Activated T-cell treated with anti-CD3 and anti-CD28 coated beads, Interleukin-2, amount 50 U/mL, for 72 hours (primary cell): ENCODE data around the gene CENPA. TPM values are rescaled to one million over a fixed set of nuclear protein-coding genes. Genes with fewer than 3 reads are reported as not detected.
"Not testable (repeated sequence)": the region's sequence is repeated elsewhere in the genome, so short reads cannot be mapped to it uniquely, and the experiment has no call there.

Experiments used
- ATAC-seq, 2 donors: fragments of 150-1000 bp; cut with Tn5 transposase; replicated peaks in 1 of 2; 2 replicates each; pipeline ENCODE4 v1.10.0; 2021; ENCODE audit warnings: moderate library complexity in 2 of 2, mild to moderate bottlenecking in 1 of 2
- DNase-seq, 2 donors: peaks; one replicate each; pipeline ENCODE4 v3.0.0; 2021 to 2022; ENCODE audit warnings: mixed read lengths in 1 of 2
- H3K27ac Mint-ChIP-seq: one replicate; pipeline ENCODE4 v1.8.0; 2022; ENCODE audit warnings: mild to moderate bottlenecking, moderate library complexity, mixed read lengths
- H3K27me3 Mint-ChIP-seq: one replicate; pipeline ENCODE4 v1.8.0; 2022; ENCODE audit warnings: low read depth, mixed read lengths
- H3K36me3 Mint-ChIP-seq, 2 donors: one replicate each; pipeline ENCODE4 v1.8.0; 2022; ENCODE audit warnings: mixed read lengths in 2 of 2, mild to moderate bottlenecking in 1 of 2; ENCODE audit not compliant: insufficient read depth in 2 of 2
- H3K4me1 Mint-ChIP-seq: one replicate; pipeline ENCODE4 v1.8.0; 2022; ENCODE audit warnings: low read depth, mixed read lengths
- H3K4me3 Mint-ChIP-seq, 2 donors: one replicate each; pipeline ENCODE4 v1.8.0; 2022; ENCODE audit warnings: mild to moderate bottlenecking in 2 of 2, mixed read lengths in 2 of 2, moderate library complexity in 2 of 2
- H3K9me3 Mint-ChIP-seq, 2 donors: one replicate each; pipeline ENCODE4 v1.8.0; 2022; ENCODE audit warnings: mixed read lengths in 2 of 2
- total RNA-seq, 2 donors: library from RNA; stranded (reverse); gene quantifications; one replicate each; pipeline ENCODE4 v1.2.3, GENCODE V29; 2022

Gene CENPA
- 10 to 100 TPM; 40.9 to 43.2 TPM for total RNA-seq

DNA sequence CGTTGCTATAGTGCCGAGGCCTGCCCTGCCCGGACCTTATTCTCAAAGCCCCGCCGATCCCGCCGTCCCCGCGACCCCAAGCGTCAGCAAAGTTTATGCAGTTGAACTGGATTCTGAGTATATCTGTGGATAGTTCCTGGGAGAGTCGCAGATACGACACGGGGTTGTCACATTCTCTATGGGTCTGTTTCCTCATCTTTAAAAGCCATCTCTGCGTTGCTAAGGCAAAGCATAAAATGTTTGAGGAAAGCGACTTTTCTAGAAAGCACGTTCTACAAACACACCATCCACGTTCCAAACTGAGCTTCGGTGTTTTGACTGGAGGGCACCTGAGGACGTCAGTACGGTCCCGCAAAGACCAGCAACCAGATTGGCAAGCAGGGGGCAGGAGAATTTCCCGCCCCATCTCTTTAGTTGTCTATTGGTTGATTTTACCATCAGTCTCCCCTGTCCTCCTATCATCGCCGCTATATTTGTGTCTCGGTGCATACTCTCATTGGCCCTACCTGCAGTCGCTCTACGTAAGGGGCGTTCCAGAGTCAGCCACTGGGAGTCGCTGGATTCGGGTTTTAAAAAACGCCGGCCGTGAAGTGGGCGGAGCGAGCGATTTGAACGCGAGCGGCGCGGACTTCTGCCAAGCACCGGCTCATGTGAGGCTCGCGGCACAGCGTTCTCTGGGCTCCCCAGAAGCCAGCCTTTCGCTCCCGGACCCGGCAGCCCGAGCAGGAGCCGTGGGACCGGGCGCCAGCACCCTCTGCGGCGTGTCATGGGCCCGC, at the start of gene CENPA:
TSS of gene CENPA (plus strand) at position 626 of the 776 bp plus-strand sequence. CDS start at position 767, 141 bp downstream.
- H3K9me3 Mint-ChIP-seq = peaks cover 0 to under 1% of the 10 kb centered on the region in 2 donors
- H3K4me1 Mint-ChIP-seq = peaks cover 27% of the 10 kb centered on the region

DNA sequence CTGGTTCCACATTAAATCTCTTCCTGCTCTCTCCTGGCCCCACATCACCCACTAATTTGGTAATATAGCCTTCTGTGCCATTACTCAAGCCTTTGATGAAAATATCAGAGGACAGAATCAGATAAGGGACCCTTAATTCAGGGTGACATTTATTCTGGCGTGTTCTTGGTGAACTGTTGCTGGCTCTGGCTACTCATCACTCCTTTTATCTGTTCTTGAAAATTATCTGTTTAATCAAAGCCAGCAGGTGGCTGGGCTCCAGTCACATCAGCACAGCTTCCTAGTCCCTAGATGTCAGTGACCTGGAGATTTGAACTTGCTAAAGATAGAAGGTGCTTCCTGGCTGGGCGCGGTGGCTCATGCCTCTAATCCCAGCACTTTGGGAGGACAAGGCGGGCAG, 48.6 kb upstream of the CENPA start:
- H3K9me3 Mint-ChIP-seq = no peaks in the 10 kb centered on the region
- no peaks in the 10 kb centered on the region for H3K27me3 Mint-ChIP-seq
- H3K4me1 Mint-ChIP-seq = peaks cover 8% of the 10 kb centered on the region
- H3K4me3 Mint-ChIP-seq = no peak overlapping the region
- H3K27ac Mint-ChIP-seq = no peak overlapping the region
- ATAC-seq = no peak
- H3K36me3 Mint-ChIP-seq = no peaks in the 10 kb centered on the region
- DNase-seq = no peak

More for the DNA sequence above, at the start of gene CENPA:
- Mint-ChIP-seq H3K27me3 (peaks cover 6% of the 10 kb centered on the region), H3K36me3 (peaks cover 13 to 29% of the 10 kb centered on the region in 2 donors), H3K27ac (peak within 1 kb of the TSS; percentile 84), H3K4me3 (peak within 1 kb of the TSS; percentile 92 to 97)
- DNase-seq (peak; percentile 93 to 95), ATAC-seq (peak; percentile 99)

DNA sequence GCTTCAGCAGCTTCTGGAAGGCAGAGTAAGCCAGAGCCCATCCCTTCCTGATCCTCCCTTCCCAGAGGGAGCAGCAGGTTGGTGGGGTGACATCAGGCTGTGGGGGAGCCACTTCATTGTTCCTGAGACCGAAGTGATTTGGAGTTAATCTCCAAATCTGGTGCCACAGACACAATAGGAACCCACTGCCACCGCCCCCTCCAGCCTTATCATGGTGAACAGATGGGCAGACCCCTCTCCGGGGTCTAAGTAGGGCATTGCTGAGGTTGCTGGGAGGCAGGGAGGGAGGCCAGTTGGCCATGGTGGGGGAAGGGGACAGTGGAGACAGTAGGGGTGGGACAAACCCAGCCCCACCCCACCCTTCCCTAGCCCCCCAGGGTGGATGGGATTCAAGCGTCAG, 47.4 kb upstream of the CENPA start:
- peaks cover 8% of the 10 kb centered on the region for H3K4me1 Mint-ChIP-seq
- ATAC-seq = no peak
- H3K9me3 Mint-ChIP-seq = no peaks in the 10 kb centered on the region
- no peak overlapping the region for H3K4me3 Mint-ChIP-seq
- H3K27me3 Mint-ChIP-seq = no peaks in the 10 kb centered on the region
- no peak overlapping the region for H3K27ac Mint-ChIP-seq
- DNase-seq = no peak
- H3K36me3 Mint-ChIP-seq = no peaks in the 10 kb centered on the region

DNA sequence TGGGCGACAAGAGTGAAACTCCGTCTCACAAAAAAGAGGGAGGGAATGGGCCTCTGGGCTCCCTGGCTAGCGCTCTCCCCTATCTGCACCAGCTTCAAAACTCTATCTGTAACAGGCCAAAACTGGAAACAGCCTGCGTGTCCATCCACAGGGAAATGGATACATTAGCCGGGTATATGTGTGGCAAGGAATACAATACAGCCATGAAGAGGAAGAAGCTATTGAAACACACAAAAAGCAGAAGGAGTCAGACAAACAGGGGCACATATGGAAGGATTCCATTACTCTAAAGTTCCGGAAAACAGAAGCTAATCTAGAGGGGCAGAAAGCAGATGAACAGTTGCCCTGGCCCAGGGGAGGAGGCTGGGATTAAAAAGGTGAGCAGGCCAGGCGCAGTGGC, 46.3 kb upstream of the CENPA start:
- H3K27me3 Mint-ChIP-seq = no peaks in the 10 kb centered on the region
- peaks cover 8% of the 10 kb centered on the region for H3K4me1 Mint-ChIP-seq
- H3K9me3 Mint-ChIP-seq = no peaks in the 10 kb centered on the region
- no peak overlapping the region for H3K4me3 Mint-ChIP-seq
- no peaks in the 10 kb centered on the region for H3K36me3 Mint-ChIP-seq
- H3K27ac Mint-ChIP-seq = no peak overlapping the region
- ATAC-seq = no peak
- no peak for DNase-seq

DNA sequence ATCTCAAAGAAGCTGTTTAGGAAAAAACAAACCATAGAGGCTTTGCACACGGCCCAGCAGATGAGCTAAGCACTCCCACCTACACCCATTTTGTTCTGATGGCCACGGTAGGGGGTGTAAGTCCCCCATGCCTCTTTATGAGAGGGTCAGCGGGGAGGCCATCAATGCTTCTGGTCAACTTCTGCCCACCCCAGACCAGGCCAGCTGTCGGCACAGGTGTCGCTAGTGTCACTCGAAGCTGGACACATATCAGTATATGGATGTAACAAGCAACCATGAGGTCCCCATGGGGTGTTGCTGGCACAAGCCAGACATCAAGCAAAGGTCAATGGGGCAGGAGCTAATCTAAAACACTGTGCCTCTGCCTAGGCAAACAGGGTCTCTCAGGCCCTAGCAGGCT, 45.5 kb upstream of the CENPA start:
- H3K27me3 Mint-ChIP-seq = no peaks in the 10 kb centered on the region
- peaks cover 8% of the 10 kb centered on the region for H3K4me1 Mint-ChIP-seq
- DNase-seq (no peak), ATAC-seq (no peak)
- H3K9me3 Mint-ChIP-seq = no peaks in the 10 kb centered on the region
- no peak overlapping the region for H3K4me3 Mint-ChIP-seq
- no peaks in the 10 kb centered on the region for H3K36me3 Mint-ChIP-seq
- no peak overlapping the region for H3K27ac Mint-ChIP-seq

DNA sequence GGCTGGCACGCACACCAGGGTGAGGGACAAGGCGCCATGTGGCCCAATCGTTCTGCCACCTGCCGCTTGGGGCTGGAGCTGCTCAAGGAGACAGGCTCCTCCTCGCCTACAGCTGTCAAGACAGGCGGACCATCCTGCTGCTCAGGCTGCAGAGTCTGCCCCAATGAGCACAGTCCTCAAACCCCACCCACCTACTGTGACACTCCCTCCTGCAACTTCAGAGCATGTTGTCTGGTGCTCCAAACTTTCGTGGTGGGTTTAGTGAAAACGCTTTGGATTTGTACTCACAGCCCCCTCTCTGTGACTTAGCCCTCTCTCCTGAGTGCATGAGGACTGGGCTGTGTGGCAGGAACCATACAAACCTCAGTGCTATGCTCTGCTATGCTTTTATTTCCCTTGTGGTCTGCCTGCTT, 45.0 kb upstream of the CENPA start:
- no peaks in the 10 kb centered on the region for H3K27me3 Mint-ChIP-seq
- peak; percentile 49 to 62 for ATAC-seq
- DNase-seq = peak in 1 of 2 donors; percentile 15
- no peak overlapping the region for H3K4me3 Mint-ChIP-seq
- H3K9me3 Mint-ChIP-seq = no peaks in the 10 kb centered on the region
- no peaks in the 10 kb centered on the region for H3K36me3 Mint-ChIP-seq
- no peak overlapping the region for H3K27ac Mint-ChIP-seq
- H3K4me1 Mint-ChIP-seq = peaks cover 8% of the 10 kb centered on the region

DNA sequence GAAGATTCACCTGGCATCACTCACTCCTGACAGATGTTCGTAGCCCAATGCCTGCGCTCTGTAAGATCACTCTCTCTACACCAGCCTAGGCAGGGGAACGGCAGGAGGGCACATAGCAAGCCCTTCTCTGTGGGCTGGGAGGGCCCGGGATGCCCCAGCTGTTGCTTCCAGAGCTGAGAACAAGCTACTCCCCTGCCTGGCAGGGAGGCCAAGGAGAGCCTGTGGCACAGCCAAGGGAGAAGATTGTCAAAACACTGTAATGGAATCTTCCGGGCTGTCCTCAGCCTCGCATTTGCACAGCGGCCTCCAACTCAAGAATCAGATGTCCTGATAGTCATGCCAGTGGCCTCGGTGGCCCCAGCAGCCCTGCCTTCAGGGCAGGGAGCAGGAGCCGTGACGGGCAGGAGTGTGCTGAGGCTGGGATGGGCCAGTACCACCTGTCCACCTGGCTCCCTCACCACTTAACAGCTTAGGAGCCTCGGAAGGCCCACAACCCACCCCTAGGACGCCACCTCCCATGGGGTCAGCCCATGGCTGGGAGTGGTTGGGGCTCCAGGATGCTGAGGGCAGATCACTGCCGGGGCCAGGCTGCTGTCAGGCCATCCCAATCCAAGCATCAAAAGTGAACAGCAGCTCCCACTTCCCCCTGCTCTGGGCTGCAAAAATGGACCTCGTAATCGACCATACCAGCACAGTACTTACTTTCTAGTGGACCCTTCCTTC, 43.6 kb upstream of the CENPA start:
- Mint-ChIP-seq H3K4me1 (peaks cover 8% of the 10 kb centered on the region), H3K27me3 (no peaks in the 10 kb centered on the region), H3K27ac (no peak overlapping the region), H3K9me3 (no peaks in the 10 kb centered on the region), H3K36me3 (no peaks in the 10 kb centered on the region), H3K4me3 (no peak overlapping the region)
- no peak for DNase-seq
- ATAC-seq = no peak

DNA sequence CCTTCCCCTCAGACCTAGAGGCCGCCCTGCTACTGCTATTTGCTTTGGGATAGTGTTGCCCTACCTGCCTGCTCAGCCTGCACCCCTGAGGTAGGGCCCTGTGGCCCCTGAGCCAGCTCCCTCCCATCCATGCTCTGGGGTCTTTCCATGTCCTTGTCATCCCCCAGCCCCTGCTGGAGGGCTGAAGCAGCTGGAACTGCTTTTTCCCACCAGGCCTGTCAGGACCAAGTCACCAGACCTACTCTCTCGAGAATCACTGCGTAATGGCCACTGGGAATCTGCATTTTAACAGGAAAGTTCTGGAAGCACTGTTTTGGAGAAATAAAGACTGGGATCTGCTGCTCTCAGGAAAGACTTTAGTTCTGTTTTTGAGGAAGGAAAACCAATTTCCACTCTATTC, 42.0 kb upstream of the CENPA start:
- H3K9me3 Mint-ChIP-seq = no peaks in the 10 kb centered on the region
- no peaks in the 10 kb centered on the region for H3K36me3 Mint-ChIP-seq
- ATAC-seq = no peak
- no peaks in the 10 kb centered on the region for H3K27me3 Mint-ChIP-seq
- H3K4me3 Mint-ChIP-seq = no peak overlapping the region
- H3K4me1 Mint-ChIP-seq = peaks cover 8% of the 10 kb centered on the region
- no peak for DNase-seq
- H3K27ac Mint-ChIP-seq = no peak overlapping the region

DNA sequence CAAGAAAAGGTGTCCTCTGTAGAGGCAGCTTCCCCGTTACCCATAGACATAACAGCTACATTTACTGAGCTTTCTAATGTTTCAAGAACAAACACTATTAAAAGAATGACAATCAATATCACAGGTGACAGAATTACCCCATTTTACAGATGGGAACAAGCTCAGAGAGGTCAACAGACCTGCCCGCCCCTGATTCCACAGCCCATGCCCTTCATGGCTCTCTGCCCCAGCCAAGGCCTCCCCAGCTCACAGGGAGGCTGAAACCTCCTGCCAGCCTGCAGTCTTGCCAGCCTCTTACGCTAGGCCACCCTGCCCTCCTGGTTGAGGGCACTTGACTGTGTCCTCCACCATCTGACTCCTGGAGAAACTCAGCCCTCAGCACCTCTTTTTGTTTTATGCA, 40.9 kb upstream of the CENPA start:
- Mint-ChIP-seq H3K4me3 (no peak overlapping the region), H3K9me3 (no peaks in the 10 kb centered on the region), H3K27ac (no peak overlapping the region), H3K4me1 (peaks cover 8% of the 10 kb centered on the region), H3K27me3 (no peaks in the 10 kb centered on the region), H3K36me3 (no peaks in the 10 kb centered on the region)
- no peak for ATAC-seq
- DNase-seq = no peak

DNA sequence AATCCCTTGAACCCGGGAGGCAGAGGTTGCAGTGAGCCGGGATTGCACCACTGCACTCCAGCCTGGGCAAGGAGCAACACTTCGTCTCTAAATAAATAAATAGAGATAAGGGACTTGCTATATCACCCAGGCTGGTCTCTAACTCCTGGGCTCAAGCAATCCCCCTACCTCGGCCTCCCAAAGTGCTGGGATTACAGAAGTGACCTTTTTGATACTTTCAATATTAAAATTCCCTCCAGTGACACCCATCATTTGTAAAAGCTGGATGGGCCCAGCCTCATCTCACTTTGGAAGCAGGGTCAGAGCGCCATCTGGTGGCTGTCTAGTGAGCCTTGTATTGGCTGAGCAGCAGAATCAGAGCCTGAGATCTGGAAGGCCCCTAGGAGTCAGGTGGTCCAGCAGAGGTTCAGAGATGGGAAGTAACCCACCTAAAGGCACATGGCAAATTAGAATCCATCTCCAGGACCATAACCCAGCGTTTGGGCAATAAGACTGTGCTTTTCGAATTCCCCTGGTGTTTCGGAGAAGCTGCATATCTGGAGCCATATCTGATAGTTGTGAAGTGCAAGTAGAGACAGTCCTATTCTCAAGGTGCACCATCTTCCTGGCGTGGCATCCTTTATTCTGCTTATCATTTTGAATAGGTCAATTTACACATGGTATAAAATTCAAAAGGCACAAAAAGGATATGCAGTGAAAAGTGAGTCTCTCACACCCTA, 40.1 kb upstream of the CENPA start:
- Mint-ChIP-seq H3K27me3 (no peaks in the 10 kb centered on the region), H3K36me3 (no peaks in the 10 kb centered on the region), H3K4me3 (no peak overlapping the region), H3K27ac (no peak overlapping the region), H3K9me3 (no peaks in the 10 kb centered on the region), H3K4me1 (peaks cover 5% of the 10 kb centered on the region)
- DNase-seq = peak; percentile 75 to 79
- peak; percentile 83 to 88 for ATAC-seq

DNA sequence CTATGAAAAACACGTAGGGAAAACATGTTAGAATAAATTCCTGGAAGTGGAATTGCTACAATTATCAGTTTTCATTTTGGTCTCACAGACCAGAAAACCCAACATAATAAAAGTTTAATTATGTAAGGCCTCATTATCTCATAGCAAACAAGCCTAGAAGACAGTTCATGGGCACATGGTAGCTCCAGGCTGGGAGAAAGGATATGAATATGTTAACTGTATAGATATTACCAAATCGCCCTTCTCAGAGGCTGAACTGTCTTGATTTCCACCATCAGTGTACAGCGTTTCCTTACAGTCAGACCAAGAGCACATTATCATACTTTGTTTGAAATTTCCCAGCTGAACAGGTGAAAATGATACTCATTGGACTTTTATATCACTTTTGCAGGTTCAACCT, 38.9 kb upstream of the CENPA start:
- Mint-ChIP-seq H3K4me1 (no peaks in the 10 kb centered on the region), H3K27me3 (no peaks in the 10 kb centered on the region), H3K9me3 (no peaks in the 10 kb centered on the region), H3K36me3 (no peaks in the 10 kb centered on the region), H3K4me3 (no peak overlapping the region), H3K27ac (no peak overlapping the region)
- DNase-seq = no peak
- no peak for ATAC-seq

DNA sequence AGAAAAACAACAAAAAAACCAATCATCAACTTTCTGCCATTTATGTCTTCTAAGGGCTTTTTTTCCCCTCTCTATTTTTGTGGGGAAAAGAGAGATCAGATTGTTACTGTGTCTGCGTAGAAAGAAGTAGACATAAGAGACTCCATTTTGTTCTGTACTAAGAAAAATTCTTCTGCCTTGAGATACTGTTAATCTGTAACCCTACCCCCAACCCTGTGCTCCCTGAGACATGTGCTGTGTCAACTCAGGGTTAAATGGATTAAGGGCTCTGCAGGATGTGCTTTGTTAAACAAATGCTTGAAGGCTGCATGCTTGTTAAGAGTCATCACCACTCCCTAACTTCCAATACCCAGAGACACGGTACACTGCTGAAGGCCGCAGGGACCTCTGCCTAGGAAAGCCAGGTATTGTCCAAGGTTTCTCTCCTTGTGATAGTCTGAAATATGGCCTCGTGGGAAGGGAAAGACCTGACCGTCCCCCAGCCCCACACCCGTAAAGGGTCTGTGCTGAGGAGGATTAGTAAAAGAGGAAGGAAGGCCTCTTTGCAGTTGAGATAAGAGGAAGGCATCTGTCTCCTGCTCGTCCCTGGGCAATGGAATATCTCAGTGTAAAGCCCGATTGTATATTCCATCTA, 36.0 kb upstream of the CENPA start:
- H3K36me3 Mint-ChIP-seq, H3K27me3 Mint-ChIP-seq, ATAC-seq, H3K9me3 Mint-ChIP-seq, H3K4me3 Mint-ChIP-seq, DNase-seq, H3K27ac Mint-ChIP-seq, H3K4me1 Mint-ChIP-seq: not testable (repeated sequence)

DNA sequence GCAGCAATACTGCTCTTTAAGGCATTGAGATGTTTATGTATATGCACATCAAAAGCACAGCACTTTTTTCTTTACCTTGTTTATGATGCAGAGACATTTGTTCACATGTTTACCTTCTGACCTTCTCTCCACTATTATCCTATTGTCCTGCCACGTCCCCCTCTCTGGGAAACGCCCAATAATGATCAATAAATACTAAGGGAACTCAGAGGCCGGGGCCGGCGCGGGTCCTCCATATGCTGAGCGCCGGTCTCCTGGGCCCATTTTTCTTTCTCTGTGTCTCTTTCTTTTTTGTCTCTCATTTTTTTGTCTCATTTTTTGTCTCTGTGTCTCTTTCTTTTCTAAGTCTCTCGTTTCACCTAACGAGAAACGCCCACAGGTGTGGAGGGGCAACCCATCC, 35.4 kb upstream of the CENPA start:
- ATAC-seq, H3K9me3 Mint-ChIP-seq, H3K4me1 Mint-ChIP-seq, H3K4me3 Mint-ChIP-seq, H3K36me3 Mint-ChIP-seq, H3K27me3 Mint-ChIP-seq, H3K27ac Mint-ChIP-seq, DNase-seq: not testable (repeated sequence)
